Activated T-cell treated with anti-CD3 and anti-CD28 coated beads, Interleukin-2, amount 50 U/mL, for 72 hours (primary cell): ENCODE data around the gene TPD52L1. TPM values are rescaled to one million over a fixed set of nuclear protein-coding genes. Genes with fewer than 3 reads are reported as not detected.

Source experiments
- ATAC-seq, 2 donors: fragments of 150-1000 bp; cut with Tn5 transposase; replicated peaks in 1 of 2; 2 replicates each; pipeline ENCODE4 v1.10.0; 2021; ENCODE audit warnings: moderate library complexity in 2 of 2, mild to moderate bottlenecking in 1 of 2
- DNase-seq, 2 donors: peaks; one replicate each; pipeline ENCODE4 v3.0.0; 2021 to 2022; ENCODE audit warnings: mixed read lengths in 1 of 2
- H3K27ac Mint-ChIP-seq: one replicate; pipeline ENCODE4 v1.8.0; 2022; ENCODE audit warnings: mild to moderate bottlenecking, moderate library complexity, mixed read lengths
- H3K27me3 Mint-ChIP-seq: one replicate; pipeline ENCODE4 v1.8.0; 2022; ENCODE audit warnings: low read depth, mixed read lengths
- H3K36me3 Mint-ChIP-seq, 2 donors: one replicate each; pipeline ENCODE4 v1.8.0; 2022; ENCODE audit warnings: mixed read lengths in 2 of 2, mild to moderate bottlenecking in 1 of 2; ENCODE audit not compliant: insufficient read depth in 2 of 2
- H3K4me1 Mint-ChIP-seq: one replicate; pipeline ENCODE4 v1.8.0; 2022; ENCODE audit warnings: low read depth, mixed read lengths
- H3K4me3 Mint-ChIP-seq, 2 donors: one replicate each; pipeline ENCODE4 v1.8.0; 2022; ENCODE audit warnings: mild to moderate bottlenecking in 2 of 2, mixed read lengths in 2 of 2, moderate library complexity in 2 of 2
- H3K9me3 Mint-ChIP-seq, 2 donors: one replicate each; pipeline ENCODE4 v1.8.0; 2022; ENCODE audit warnings: mixed read lengths in 2 of 2
- total RNA-seq, 2 donors: library from RNA; stranded (reverse); gene quantifications; one replicate each; pipeline ENCODE4 v1.2.3, GENCODE V29; 2022

The TPD52L1 gene
- total RNA-seq, 2 donors from 2014 or later, result 0.50 to 0.56 TPM

DNA sequence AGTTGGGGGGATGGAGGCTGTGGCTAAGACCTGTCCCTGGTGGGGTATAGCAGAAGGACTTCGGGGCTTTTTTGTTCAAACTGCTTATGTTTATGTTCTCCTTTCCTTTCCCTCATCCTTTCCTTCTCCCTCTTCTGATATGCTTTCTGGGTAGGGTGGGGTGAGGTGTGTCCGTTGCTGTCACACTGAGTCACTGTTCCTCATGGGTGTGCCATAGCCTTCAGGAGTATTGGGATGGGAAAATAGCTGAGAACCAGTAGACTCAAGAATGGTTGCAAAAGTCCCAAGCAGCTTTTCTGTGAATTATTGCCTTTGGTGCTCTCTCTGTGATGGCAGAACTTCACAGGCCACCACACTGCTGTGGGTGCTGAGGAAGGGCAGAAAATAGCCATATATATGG is 39.6 kb downstream of the TPD52L1 start:
- DNase-seq, result no peak
- Mint-ChIP-seq H3K27me3 (peaks cover 11% of the 10 kb centered on the region), H3K4me1 (peaks cover 5% of the 10 kb centered on the region), H3K36me3 (no peaks in the 10 kb centered on the region), H3K4me3 (no peak overlapping the region), H3K9me3 (no peaks in the 10 kb centered on the region), H3K27ac (no peak overlapping the region)
- ATAC-seq, result no peak

DNA sequence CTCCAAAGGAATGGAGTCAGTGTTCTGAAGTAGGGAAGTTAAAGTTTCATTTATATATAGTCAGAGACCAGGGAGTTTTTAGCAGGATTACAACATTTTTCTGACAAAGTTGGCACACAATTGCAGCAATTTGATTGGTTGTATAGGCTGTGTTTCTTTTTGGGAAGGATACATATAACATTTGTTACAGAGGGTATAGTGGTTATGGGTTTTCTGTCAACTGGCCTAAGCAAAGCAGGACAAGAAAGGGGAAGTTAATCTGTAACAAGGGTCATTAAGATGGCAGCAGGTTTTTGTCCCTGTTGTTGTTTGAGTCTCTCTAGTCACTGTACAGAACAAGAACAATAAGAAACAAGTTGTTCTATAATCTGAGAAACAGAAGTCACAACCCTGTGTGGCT is 41.4 kb downstream of the TPD52L1 start:
- H3K4me3 Mint-ChIP-seq, result no peak overlapping the region
- no peak for ATAC-seq
- H3K9me3 Mint-ChIP-seq, result no peaks in the 10 kb centered on the region
- H3K27me3 Mint-ChIP-seq, result peaks cover 11% of the 10 kb centered on the region
- no peak overlapping the region for H3K27ac Mint-ChIP-seq
- H3K4me1 Mint-ChIP-seq, result peaks cover 5% of the 10 kb centered on the region
- DNase-seq, result no peak
- no peaks in the 10 kb centered on the region for H3K36me3 Mint-ChIP-seq

DNA sequence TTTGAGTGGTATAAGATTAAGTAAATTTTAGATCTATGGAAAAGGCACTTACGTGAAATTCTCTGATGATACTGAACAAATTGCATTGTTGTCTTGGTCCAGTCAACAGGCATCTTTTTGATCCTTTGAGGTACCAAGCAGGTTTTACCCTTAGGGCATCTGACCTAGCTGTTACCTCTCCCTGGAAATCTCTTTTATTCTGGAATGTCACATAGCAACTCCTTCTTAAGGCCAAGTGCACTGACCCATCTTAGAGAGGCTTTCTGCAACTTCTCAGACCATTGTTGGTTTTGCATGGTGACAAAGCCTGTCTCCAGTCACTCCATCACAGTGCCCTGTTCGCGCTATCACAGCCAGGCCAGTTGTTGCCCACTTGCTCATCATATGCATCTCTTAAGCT is 42.0 kb downstream of the TPD52L1 start:
- no peak overlapping the region for H3K27ac Mint-ChIP-seq
- H3K27me3 Mint-ChIP-seq, result peaks cover 11% of the 10 kb centered on the region
- no peak overlapping the region for H3K4me3 Mint-ChIP-seq
- H3K36me3 Mint-ChIP-seq, result no peaks in the 10 kb centered on the region
- no peaks in the 10 kb centered on the region for H3K9me3 Mint-ChIP-seq
- H3K4me1 Mint-ChIP-seq, result peaks cover 5% of the 10 kb centered on the region
- DNase-seq (no peak), ATAC-seq (no peak)

GRCh38 chr6:125196613-125197012 is 43.0 kb downstream of the TPD52L1 start:
- Mint-ChIP-seq H3K4me1 (peaks cover 5% of the 10 kb centered on the region), H3K4me3 (no peak overlapping the region), H3K27me3 (peaks cover 11% of the 10 kb centered on the region), H3K36me3 (no peaks in the 10 kb centered on the region), H3K27ac (no peak overlapping the region), H3K9me3 (no peaks in the 10 kb centered on the region)
- DNase-seq, result no peak
- no peak for ATAC-seq

GRCh38 chr6:125197795-125198269 is 44.3 kb downstream of the TPD52L1 start:
- ATAC-seq, result no peak
- Mint-ChIP-seq H3K36me3 (no peaks in the 10 kb centered on the region), H3K9me3 (no peaks in the 10 kb centered on the region), H3K27ac (no peak overlapping the region), H3K4me1 (no peaks in the 10 kb centered on the region), H3K4me3 (no peak overlapping the region), H3K27me3 (peaks cover 11% of the 10 kb centered on the region)
- no peak for DNase-seq

- peaks cover 11% of the 10 kb centered on the region for H3K27me3 Mint-ChIP-seq
- H3K27ac Mint-ChIP-seq, result no peak overlapping the region
- no peaks in the 10 kb centered on the region for H3K36me3 Mint-ChIP-seq
- DNase-seq (no peak), ATAC-seq (no peak)
- no peaks in the 10 kb centered on the region for H3K9me3 Mint-ChIP-seq
- no peak overlapping the region for H3K4me3 Mint-ChIP-seq
- H3K4me1 Mint-ChIP-seq, result no peaks in the 10 kb centered on the region
These were observed 44.9 kb downstream of the TPD52L1 start for GRCh38 chr6:125198398-125198937.

DNA sequence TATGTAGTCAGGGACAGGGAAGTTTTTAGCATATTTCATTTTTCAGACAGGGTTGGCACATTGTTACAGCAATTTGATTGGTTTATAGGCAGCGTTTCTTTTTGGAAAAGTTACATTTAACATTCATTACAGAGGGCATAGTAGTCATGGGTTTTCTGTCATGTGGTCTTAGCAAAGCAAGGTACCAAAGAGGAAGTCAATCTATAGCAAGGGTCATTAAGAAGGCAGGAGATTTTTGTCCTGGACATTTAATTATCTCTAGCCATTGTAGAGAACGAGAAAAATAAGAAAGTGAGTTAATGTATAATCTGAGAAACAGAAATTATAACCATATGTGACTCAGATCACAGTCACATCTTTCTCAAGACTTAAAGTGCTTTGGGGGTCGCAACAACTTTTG is 47.4 kb downstream of the TPD52L1 start:
- peaks cover 11% of the 10 kb centered on the region for H3K27me3 Mint-ChIP-seq
- H3K4me1 Mint-ChIP-seq, result no peaks in the 10 kb centered on the region
- no peak overlapping the region for H3K27ac Mint-ChIP-seq
- ATAC-seq (no peak), DNase-seq (no peak)
- H3K4me3 Mint-ChIP-seq, result no peak overlapping the region
- H3K9me3 Mint-ChIP-seq, result no peaks in the 10 kb centered on the region
- H3K36me3 Mint-ChIP-seq, result no peaks in the 10 kb centered on the region

DNA sequence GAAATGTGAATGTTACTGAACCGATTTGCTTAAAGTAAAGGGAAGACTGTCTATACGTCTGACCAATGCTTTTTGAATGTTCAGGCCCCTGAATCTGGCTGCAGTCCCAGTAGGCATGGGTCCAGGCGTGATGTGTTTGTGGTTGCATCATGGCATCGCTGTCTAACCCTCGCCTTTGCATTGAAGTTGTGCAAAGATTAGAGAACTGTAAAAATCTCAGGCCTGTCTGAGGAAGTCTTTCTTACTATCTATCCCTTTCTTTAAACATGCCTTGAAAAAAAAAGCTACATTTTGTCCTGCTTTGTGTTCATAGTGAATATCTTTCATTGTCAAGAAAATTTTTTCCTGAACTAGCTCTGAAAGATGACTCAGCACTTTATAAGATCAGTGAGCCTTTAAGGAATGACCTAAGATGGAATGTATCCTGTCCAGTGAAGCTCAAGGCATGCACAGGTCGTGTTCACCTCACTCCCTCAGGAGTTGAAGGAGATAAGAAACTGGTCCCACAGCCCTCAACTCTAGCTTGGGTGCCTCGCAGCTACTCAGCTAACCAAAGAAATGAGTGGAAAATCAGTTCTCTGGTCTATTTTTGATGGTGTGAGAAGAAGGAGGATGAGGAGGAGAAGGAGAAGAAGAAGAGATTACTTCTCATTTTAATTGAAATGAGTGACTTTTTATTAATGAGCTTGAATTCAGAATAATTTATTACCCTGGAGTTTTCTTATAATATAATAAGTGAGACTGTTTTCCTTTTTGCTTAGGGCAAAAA is 48.6 kb downstream of the TPD52L1 start:
- Mint-ChIP-seq H3K4me3 (no peak overlapping the region), H3K27ac (no peak overlapping the region), H3K36me3 (no peaks in the 10 kb centered on the region), H3K9me3 (no peaks in the 10 kb centered on the region), H3K4me1 (no peaks in the 10 kb centered on the region), H3K27me3 (peaks cover 9% of the 10 kb centered on the region)
- ATAC-seq, result no peak
- DNase-seq, result no peak

DNA sequence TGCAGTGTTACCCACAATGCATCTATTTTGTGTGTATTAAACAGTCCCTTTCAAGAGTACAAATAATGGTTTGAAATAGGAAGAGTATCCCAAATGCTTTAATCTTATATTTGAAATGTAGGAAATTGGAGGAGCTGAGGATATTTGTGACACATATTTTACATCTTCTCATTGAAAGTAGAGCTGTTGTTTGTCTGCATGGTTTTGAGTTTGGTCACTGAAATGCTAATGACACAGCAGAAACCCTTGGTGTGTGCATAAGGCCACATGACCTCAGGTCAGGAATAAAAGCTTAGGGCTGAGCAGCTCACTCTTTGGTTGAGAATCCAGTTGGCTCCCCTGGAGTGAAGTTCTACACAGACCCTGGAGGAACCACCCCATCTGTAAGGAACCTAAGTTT is 49.8 kb downstream of the TPD52L1 start:
- DNase-seq (no peak), ATAC-seq (no peak)
- Mint-ChIP-seq H3K9me3 (no peaks in the 10 kb centered on the region), H3K36me3 (no peaks in the 10 kb centered on the region), H3K27ac (no peak overlapping the region), H3K4me1 (no peaks in the 10 kb centered on the region), H3K27me3 (peaks cover 6% of the 10 kb centered on the region), H3K4me3 (no peak overlapping the region)

DNA sequence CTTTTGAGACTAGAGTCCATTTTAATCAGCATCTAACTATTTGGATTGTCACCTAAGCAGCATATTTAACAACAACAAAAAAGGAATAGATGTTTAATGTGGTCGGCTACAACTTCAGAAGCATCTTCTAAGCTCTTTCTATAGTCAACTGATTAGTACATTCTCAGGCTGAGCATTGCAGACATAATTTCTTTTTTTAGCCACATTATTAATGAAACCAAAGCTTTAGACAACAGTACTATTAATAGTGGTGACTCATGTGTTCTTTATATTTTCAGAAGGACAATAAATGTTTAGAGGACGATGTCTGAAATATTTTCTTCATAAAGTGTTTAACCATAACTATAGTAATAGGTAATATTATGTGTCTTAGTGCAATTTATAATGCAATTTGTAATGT is 52.4 kb downstream of the TPD52L1 start:
- Mint-ChIP-seq H3K4me1 (no peaks in the 10 kb centered on the region), H3K9me3 (no peaks in the 10 kb centered on the region), H3K27ac (no peak overlapping the region), H3K4me3 (no peak overlapping the region), H3K36me3 (no peaks in the 10 kb centered on the region), H3K27me3 (peaks cover 6% of the 10 kb centered on the region)
- no peak for ATAC-seq
- DNase-seq, result no peak

- Mint-ChIP-seq H3K36me3 (no peaks in the 10 kb centered on the region), H3K9me3 (no peaks in the 10 kb centered on the region), H3K27ac (no peak overlapping the region), H3K4me3 (no peak overlapping the region), H3K27me3 (peaks cover 6% of the 10 kb centered on the region), H3K4me1 (no peaks in the 10 kb centered on the region)
- ATAC-seq, result no peak
- no peak for DNase-seq
These were observed 52.8 kb downstream of the TPD52L1 start for GRCh38 chr6:125206389-125206788.

DNA sequence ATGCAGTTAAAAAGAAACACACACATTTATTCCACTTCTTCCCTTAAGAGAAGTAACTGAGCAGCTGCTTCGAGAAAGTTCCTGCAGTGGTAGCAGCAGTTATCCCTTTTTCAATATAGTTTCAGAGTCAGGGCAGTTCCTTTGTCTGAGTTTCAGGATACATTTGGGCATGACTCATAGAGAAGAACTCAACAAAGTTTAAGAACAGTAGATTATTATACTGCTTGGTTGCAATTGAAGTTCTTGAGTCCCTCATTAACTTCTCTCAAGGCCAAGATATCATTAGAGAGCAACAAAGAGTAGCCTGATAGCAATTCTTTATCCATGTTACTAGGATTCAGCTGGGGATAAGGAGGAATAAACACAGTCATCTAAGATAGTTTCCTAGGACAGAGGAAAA is 54.4 kb downstream of the TPD52L1 start:
- no peaks in the 10 kb centered on the region for H3K9me3 Mint-ChIP-seq
- no peak overlapping the region for H3K4me3 Mint-ChIP-seq
- ATAC-seq (no peak), DNase-seq (no peak)
- no peaks in the 10 kb centered on the region for H3K4me1 Mint-ChIP-seq
- H3K27me3 Mint-ChIP-seq, result peaks cover 6% of the 10 kb centered on the region
- no peaks in the 10 kb centered on the region for H3K36me3 Mint-ChIP-seq
- H3K27ac Mint-ChIP-seq, result no peak overlapping the region

DNA sequence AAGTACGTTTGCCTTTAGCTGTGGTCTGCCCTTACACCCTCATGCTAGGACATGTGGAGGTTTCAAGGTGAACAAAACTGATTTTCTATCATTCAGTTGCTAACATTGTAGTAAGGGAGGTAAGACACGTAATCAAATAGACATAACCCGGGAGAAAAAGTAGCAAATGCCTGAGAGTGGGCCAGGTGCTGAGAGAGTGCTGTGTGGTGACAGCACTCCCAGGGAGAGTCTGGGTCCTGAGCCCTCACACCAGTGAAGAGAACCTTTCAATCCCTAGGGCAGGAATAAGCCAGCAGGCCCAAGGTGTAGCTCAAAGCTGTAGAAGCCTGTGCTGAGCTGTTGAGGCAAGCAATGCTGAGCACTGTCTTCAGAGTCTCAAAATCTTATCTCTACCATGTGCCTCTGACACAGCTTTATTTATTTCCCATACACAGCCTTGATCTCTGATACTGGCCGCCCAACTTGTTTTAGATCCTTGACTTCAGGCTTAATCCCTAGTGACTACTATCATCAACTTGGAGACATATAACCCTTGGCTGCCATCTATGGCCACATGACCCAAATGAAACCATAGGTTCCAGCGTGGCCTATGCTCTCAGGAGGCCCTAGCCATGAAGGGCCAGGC is 55.2 kb downstream of the TPD52L1 start:
- no peak for ATAC-seq
- Mint-ChIP-seq H3K4me3 (no peak overlapping the region), H3K9me3 (no peaks in the 10 kb centered on the region), H3K27ac (no peak overlapping the region), H3K27me3 (peaks cover 6% of the 10 kb centered on the region), H3K4me1 (no peaks in the 10 kb centered on the region), H3K36me3 (no peaks in the 10 kb centered on the region)
- DNase-seq, result no peak
